H1 (cell line): ENCODE data around the gene SPPL3. TPM values are rescaled to one million over a fixed set of nuclear protein-coding genes. Genes with fewer than 3 reads are reported as not detected.

ENCODE experiments used
- CBX8 ChIP-seq: fragments of 300-800, 300-1000 bp; sonication (generic); IDR thresholded peaks from 2 replicates; pipeline ENCODE4 v1.7.1; 2016; ENCODE audit warnings: low read depth, low read length, borderline replicate concordance
- CREB1 ChIP-seq: IDR thresholded peaks from 2 replicates; pipeline ENCODE4 v1.6.1; 2012; ENCODE audit warnings: inconsistent platforms
- EZH2 ChIP-seq: fragments of 200-600 bp; sonication (generic); IDR thresholded peaks from 2 replicates; pipeline ENCODE4 v1.7.1; 2012; ENCODE audit warnings: low read depth, mild to moderate bottlenecking, moderate library complexity, low read length, inconsistent platforms; ENCODE audit not compliant: severe bottlenecking
- TAF7 ChIP-seq: optimal IDR thresholded peaks from 2 replicates; pipeline ENCODE3; 2011; ENCODE audit warnings: low read depth, mild to moderate bottlenecking, inconsistent platforms, low read length, moderate library complexity, borderline replicate concordance
- polyA plus RNA-seq, 7 experiments: library from polyadenylated mRNA; depleted of rRNA in 3 of 7; stranded (reverse) in 5 of 7; unstranded in 2 of 7; fragments of >200 nt in 5 of 7; fragments of 200-250 nt in 2 of 7; gene quantifications; 1 replicate in 5 of 7; 2 replicates in 1 of 7; 4 replicates in 1 of 7; pipeline versions ENCODE4 v1.2.1 to v1.2.3, GENCODE V29; 2011 to 2013; ENCODE audit warnings: missing spikeins in 2 of 7, mixed read lengths in 2 of 7
- total RNA-seq: library from RNA; stranded (reverse); fragmentation: NEBNext Ultra II Directional; extraction: Animal tissue kit (Norgen Biotek cat#: 25700); gene quantifications from 2 replicates; pipeline ENCODE4 v1.2.1, GENCODE V29; 2021
- TF ChIP-seq, protein P1 (sequence below): fragments of 300-600 bp; sonication (generic); IDR thresholded peaks from 2 replicates; pipeline ENCODE4 v1.7.1; 2012; ENCODE audit warnings: low read length, moderate library complexity, mild to moderate bottlenecking, inconsistent platforms; ENCODE audit not compliant: insufficient replicate concordance
- TF ChIP-seq, protein P2 (sequence below): IDR thresholded peaks from 2 replicates; pipeline ENCODE4 v1.6.1; 2012; ENCODE audit warnings: low read length, inconsistent platforms

The SPPL3 gene
- total and polyA plus RNA-seq, 2 of the 8 experiments (the other 6 are each of a cell fraction or from before 2014, with no cell fraction given): 27.3 to 48.4 TPM

DNA sequence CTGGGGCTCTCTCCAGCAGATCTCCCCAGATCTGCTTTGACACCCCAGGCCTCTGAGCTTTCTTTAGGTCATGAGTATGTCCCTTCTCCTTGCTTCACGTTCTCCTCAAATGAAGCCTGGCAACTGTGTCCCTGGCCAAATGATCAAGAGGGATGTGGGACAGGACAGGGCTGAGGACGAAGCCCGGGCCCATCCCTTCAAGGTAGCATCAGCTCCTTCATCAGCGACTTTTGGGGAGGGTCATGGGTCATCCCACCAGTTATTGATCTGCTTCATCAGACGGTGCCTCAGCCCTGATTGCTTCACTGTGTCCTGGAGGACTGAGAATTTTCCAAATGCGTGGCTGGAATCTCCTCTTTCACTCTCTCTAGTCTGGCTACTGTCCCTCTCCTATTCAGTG, 146.2 kb downstream of the SPPL3 start (continued):
- TF ChIP-seq, protein P1, sequence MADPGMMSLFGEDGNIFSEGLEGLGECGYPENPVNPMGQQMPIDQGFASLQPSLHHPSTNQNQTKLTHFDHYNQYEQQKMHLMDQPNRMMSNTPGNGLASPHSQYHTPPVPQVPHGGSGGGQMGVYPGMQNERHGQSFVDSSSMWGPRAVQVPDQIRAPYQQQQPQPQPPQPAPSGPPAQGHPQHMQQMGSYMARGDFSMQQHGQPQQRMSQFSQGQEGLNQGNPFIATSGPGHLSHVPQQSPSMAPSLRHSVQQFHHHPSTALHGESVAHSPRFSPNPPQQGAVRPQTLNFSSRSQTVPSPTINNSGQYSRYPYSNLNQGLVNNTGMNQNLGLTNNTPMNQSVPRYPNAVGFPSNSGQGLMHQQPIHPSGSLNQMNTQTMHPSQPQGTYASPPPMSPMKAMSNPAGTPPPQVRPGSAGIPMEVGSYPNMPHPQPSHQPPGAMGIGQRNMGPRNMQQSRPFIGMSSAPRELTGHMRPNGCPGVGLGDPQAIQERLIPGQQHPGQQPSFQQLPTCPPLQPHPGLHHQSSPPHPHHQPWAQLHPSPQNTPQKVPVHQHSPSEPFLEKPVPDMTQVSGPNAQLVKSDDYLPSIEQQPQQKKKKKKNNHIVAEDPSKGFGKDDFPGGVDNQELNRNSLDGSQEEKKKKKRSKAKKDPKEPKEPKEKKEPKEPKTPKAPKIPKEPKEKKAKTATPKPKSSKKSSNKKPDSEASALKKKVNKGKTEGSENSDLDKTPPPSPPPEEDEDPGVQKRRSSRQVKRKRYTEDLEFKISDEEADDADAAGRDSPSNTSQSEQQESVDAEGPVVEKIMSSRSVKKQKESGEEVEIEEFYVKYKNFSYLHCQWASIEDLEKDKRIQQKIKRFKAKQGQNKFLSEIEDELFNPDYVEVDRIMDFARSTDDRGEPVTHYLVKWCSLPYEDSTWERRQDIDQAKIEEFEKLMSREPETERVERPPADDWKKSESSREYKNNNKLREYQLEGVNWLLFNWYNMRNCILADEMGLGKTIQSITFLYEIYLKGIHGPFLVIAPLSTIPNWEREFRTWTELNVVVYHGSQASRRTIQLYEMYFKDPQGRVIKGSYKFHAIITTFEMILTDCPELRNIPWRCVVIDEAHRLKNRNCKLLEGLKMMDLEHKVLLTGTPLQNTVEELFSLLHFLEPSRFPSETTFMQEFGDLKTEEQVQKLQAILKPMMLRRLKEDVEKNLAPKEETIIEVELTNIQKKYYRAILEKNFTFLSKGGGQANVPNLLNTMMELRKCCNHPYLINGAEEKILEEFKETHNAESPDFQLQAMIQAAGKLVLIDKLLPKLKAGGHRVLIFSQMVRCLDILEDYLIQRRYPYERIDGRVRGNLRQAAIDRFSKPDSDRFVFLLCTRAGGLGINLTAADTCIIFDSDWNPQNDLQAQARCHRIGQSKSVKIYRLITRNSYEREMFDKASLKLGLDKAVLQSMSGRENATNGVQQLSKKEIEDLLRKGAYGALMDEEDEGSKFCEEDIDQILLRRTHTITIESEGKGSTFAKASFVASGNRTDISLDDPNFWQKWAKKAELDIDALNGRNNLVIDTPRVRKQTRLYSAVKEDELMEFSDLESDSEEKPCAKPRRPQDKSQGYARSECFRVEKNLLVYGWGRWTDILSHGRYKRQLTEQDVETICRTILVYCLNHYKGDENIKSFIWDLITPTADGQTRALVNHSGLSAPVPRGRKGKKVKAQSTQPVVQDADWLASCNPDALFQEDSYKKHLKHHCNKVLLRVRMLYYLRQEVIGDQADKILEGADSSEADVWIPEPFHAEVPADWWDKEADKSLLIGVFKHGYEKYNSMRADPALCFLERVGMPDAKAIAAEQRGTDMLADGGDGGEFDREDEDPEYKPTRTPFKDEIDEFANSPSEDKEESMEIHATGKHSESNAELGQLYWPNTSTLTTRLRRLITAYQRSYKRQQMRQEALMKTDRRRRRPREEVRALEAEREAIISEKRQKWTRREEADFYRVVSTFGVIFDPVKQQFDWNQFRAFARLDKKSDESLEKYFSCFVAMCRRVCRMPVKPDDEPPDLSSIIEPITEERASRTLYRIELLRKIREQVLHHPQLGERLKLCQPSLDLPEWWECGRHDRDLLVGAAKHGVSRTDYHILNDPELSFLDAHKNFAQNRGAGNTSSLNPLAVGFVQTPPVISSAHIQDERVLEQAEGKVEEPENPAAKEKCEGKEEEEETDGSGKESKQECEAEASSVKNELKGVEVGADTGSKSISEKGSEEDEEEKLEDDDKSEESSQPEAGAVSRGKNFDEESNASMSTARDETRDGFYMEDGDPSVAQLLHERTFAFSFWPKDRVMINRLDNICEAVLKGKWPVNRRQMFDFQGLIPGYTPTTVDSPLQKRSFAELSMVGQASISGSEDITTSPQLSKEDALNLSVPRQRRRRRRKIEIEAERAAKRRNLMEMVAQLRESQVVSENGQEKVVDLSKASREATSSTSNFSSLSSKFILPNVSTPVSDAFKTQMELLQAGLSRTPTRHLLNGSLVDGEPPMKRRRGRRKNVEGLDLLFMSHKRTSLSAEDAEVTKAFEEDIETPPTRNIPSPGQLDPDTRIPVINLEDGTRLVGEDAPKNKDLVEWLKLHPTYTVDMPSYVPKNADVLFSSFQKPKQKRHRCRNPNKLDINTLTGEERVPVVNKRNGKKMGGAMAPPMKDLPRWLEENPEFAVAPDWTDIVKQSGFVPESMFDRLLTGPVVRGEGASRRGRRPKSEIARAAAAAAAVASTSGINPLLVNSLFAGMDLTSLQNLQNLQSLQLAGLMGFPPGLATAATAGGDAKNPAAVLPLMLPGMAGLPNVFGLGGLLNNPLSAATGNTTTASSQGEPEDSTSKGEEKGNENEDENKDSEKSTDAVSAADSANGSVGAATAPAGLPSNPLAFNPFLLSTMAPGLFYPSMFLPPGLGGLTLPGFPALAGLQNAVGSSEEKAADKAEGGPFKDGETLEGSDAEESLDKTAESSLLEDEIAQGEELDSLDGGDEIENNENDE: no peak
- no peak for TF ChIP-seq CBX8
- no peak for TF ChIP-seq TAF7
- TF ChIP-seq, protein P2, sequence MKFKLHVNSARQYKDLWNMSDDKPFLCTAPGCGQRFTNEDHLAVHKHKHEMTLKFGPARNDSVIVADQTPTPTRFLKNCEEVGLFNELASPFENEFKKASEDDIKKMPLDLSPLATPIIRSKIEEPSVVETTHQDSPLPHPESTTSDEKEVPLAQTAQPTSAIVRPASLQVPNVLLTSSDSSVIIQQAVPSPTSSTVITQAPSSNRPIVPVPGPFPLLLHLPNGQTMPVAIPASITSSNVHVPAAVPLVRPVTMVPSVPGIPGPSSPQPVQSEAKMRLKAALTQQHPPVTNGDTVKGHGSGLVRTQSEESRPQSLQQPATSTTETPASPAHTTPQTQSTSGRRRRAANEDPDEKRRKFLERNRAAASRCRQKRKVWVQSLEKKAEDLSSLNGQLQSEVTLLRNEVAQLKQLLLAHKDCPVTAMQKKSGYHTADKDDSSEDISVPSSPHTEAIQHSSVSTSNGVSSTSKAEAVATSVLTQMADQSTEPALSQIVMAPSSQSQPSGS: no peak
- TF ChIP-seq CREB1: no peak
- TF ChIP-seq EZH2: no peak
- TF ChIP-seq, all 59 proteins: peak for 0
